IMR-90 (cell line): ENCODE measurements around the gene AOPEP. TPM values are rescaled to one million over a fixed set of nuclear protein-coding genes. Genes with fewer than 3 reads are reported as not detected.

Source experiments
- ATAC-seq: fragments of 200-7000 bp; cut with Tn5 transposase; 2 replicates; pipeline ENCODE4 v1.9.1; 2020; ENCODE audit warnings: low read depth, mild to moderate bottlenecking, moderate library complexity
- BruUV-seq: library from RNA; stranded (reverse); fragments of 400-500 nt; replicated peaks from 2 replicates; lab custom pipeline; 2021; lab: Mats Ljungman, UMichigan
- CTCF ChIA-PET: fragments of 300-600 bp; formaldehyde crosslinking; extraction: SDS; loops from one replicate; lab custom pipeline; 2021; ENCODE audit warnings: antibody characterized with exemption; lab: Yijun Ruan, JAX
- POLR2A ChIA-PET: fragments of 300-600 bp; sonication (Branson Sonifier 250); formaldehyde crosslinking; loops from one replicate; lab custom pipeline; 2022; ENCODE audit warnings: antibody characterized with exemption; ENCODE audit not compliant: unreplicated experiment; lab: Charles Lee
- DNase-seq: peaks from one replicate; pipeline ENCODE4 v3.0.0; 2013
- H2AFZ ChIP-seq: replicated peaks from 2 replicates; pipeline ENCODE3; 2013; ENCODE audit warnings: low read length, mild to moderate bottlenecking; ENCODE audit not compliant: poor library complexity
- H2AK5ac ChIP-seq: 2 replicates; pipeline ENCODE4 v1.6.1; 2013; ENCODE audit warnings: low read depth, low read length, inconsistent platforms
- H2AK9ac ChIP-seq: replicated peaks from 2 replicates; pipeline ENCODE3; 2013; ENCODE audit warnings: mild to moderate bottlenecking, low read depth, low read length, moderate library complexity; ENCODE audit not compliant: poor library complexity
- H2BK120ac ChIP-seq: 2 replicates; pipeline ENCODE4 v1.6.1; 2013; ENCODE audit warnings: low read depth, low read length, inconsistent platforms
- H2BK15ac ChIP-seq: 3 replicates; pipeline ENCODE4 v1.6.1; 2013; ENCODE audit warnings: low read depth, low read length, inconsistent platforms
- H2BK20ac ChIP-seq: 2 replicates; pipeline ENCODE4 v1.6.1; 2013; ENCODE audit warnings: low read depth, mild to moderate bottlenecking, inconsistent platforms, low read length, moderate library complexity
- H2BK5ac ChIP-seq: 2 replicates; pipeline ENCODE4 v1.6.1; 2013; ENCODE audit warnings: mild to moderate bottlenecking, low read depth, low read length, inconsistent platforms; ENCODE audit not compliant: poor library complexity, severe bottlenecking
- H3K14ac ChIP-seq: replicated peaks from 2 replicates; pipeline ENCODE4 v1.6.1; 2013; ENCODE audit warnings: low read depth, low read length, inconsistent platforms
- H3K18ac ChIP-seq: 2 replicates; pipeline ENCODE4 v1.6.1; 2013; ENCODE audit warnings: low read depth, low read length, control low read depth
- H3K23ac ChIP-seq: 2 replicates; pipeline ENCODE4 v1.6.1; 2013; ENCODE audit warnings: low read depth, low read length, inconsistent platforms
- H3K27ac ChIP-seq: 2 replicates; pipeline ENCODE4 v1.5.1; 2013; ENCODE audit warnings: mild to moderate bottlenecking, control low read depth, low read length; ENCODE audit not compliant: insufficient read depth
- H3K27me3 ChIP-seq: 2 replicates; pipeline ENCODE4 v1.6.1; 2013; ENCODE audit warnings: low read length; ENCODE audit not compliant: control insufficient read depth, insufficient read depth
- H3K36me3 ChIP-seq: 2 replicates; pipeline ENCODE4 v1.6.1; 2013; ENCODE audit warnings: low read length, mixed read lengths; ENCODE audit not compliant: control insufficient read depth, insufficient read depth
- H3K4ac ChIP-seq: 2 replicates; pipeline ENCODE4 v1.6.1; 2013; ENCODE audit warnings: low read depth, low read length, inconsistent platforms
- H3K4me1 ChIP-seq: 2 replicates; pipeline ENCODE4 v1.6.1; 2013; ENCODE audit warnings: low read length, mixed read lengths; ENCODE audit not compliant: control insufficient read depth, insufficient read depth
- H3K4me2 ChIP-seq: 2 replicates; pipeline ENCODE4 v1.6.1; 2013; ENCODE audit warnings: low read depth, mild to moderate bottlenecking, control low read depth, low read length, moderate library complexity
- H3K4me3 ChIP-seq: 2 replicates; pipeline ENCODE4 v1.5.1; 2013; ENCODE audit warnings: low read depth, mild to moderate bottlenecking, control low read depth, low read length, moderate library complexity; ENCODE audit not compliant: insufficient read depth
- H3K56ac ChIP-seq: 2 replicates; pipeline ENCODE4 v1.6.1; 2013; ENCODE audit warnings: low read length, inconsistent platforms; ENCODE audit not compliant: insufficient read depth; ENCODE audit errors: extremely low read depth
- H3K79me1 ChIP-seq, 2 experiments: 2 replicates each; pipeline ENCODE4 v1.6.1; 2013; ENCODE audit warnings: low read length in 2 of 2, inconsistent platforms in 1 of 2, low read depth in 1 of 2
- H3K9ac ChIP-seq: 2 replicates; pipeline ENCODE4 v1.6.1; 2013; ENCODE audit warnings: low read depth, low read length, control low read depth
- H3K9me1 ChIP-seq: 2 replicates; pipeline ENCODE4 v1.6.1; 2013; ENCODE audit warnings: low read length, inconsistent platforms; ENCODE audit not compliant: insufficient read depth
- H3K9me3 ChIP-seq: 2 replicates; pipeline ENCODE4 v1.6.1; 2013; ENCODE audit warnings: low read length; ENCODE audit not compliant: control insufficient read depth, insufficient read depth
- H4K20me1 ChIP-seq: 2 replicates; pipeline ENCODE4 v1.6.1; 2013; ENCODE audit warnings: low read length, inconsistent platforms; ENCODE audit not compliant: insufficient read depth
- H4K5ac ChIP-seq: 2 replicates; pipeline ENCODE4 v1.6.1; 2013; ENCODE audit warnings: mild to moderate bottlenecking, low read depth, low read length, control low read depth
- H4K8ac ChIP-seq, 2 experiments: 2 replicates each; pipeline ENCODE4 v1.6.1; 2013; ENCODE audit warnings: low read depth in 2 of 2, low read length in 2 of 2, control low read depth in 1 of 2, inconsistent platforms in 1 of 2
- H4K91ac ChIP-seq: 2 replicates; pipeline ENCODE4 v1.6.1; 2013; ENCODE audit warnings: low read depth, low read length, inconsistent platforms; ENCODE audit not compliant: insufficient read depth
- BHLHE40 ChIP-seq: fragments of 150-350 bp; IDR thresholded peaks from 2 replicates; pipeline ENCODE4 v1.6.1; 2016; ENCODE audit warnings: mild to moderate bottlenecking, low read depth, low read length
- CEBPB ChIP-seq: IDR thresholded peaks from 2 replicates; pipeline ENCODE4 v1.6.1; 2012; ENCODE audit warnings: low read depth, low read length, improper control_type of control experiment
- CHD1 ChIP-seq: IDR thresholded peaks from 2 replicates; pipeline ENCODE4 v1.6.1; 2012; ENCODE audit warnings: low read depth, low read length, improper control_type of control experiment
- CTCF ChIP-seq: conservative IDR thresholded peaks from 2 replicates; pipeline ENCODE4 v1.5.1; 2012; ENCODE audit warnings: mild to moderate bottlenecking, low read depth, low read length, improper control_type of control experiment
- FOS ChIP-seq: fragments of 150-350 bp; IDR thresholded peaks from 2 replicates; pipeline ENCODE4 v1.6.1; 2016; ENCODE audit warnings: low read depth, low read length
- MAFK ChIP-seq: IDR thresholded peaks from 2 replicates; pipeline ENCODE4 v1.6.1; 2012; ENCODE audit warnings: low read depth, low read length, improper control_type of control experiment
- MAZ ChIP-seq: IDR thresholded peaks from 2 replicates; pipeline ENCODE4 v1.6.1; 2012; ENCODE audit warnings: low read depth, mild to moderate bottlenecking, low read length, improper control_type of control experiment, moderate library complexity, borderline replicate concordance
- NFE2L2 ChIP-seq: fragments of 150-350 bp; IDR thresholded peaks from 2 replicates; pipeline ENCODE4 v1.6.1; 2016; ENCODE audit warnings: low read depth, mild to moderate bottlenecking, low read length
- POLR2A ChIP-seq: IDR thresholded peaks from 2 replicates; pipeline ENCODE4 v1.6.1; 2012; ENCODE audit warnings: mild to moderate bottlenecking, low read depth, low read length
- RAD21 ChIP-seq: IDR thresholded peaks from 2 replicates; pipeline ENCODE4 v1.6.1; 2012; ENCODE audit warnings: low read length, improper control_type of control experiment
- RCOR1 ChIP-seq: IDR thresholded peaks from 2 replicates; pipeline ENCODE4 v1.6.1; 2012; ENCODE audit warnings: mild to moderate bottlenecking, low read length, improper control_type of control experiment; ENCODE audit not compliant: insufficient replicate concordance
- RFX5 ChIP-seq: IDR thresholded peaks from 2 replicates; pipeline ENCODE4 v1.8.0; 2012; ENCODE audit warnings: low read depth, mild to moderate bottlenecking, low read length, moderate library complexity
- SMC3 ChIP-seq: fragments of 150-350 bp; IDR thresholded peaks from 2 replicates; pipeline ENCODE4 v1.6.1; 2016; ENCODE audit warnings: low read depth, mild to moderate bottlenecking, antibody characterized with exemption, low read length, moderate library complexity
- WGBS, 2 experiments: methylation state at CpG; one replicate each; pipeline versions ENCODE4 v1.1.5 to v1.1.7; 2013; ENCODE audit warnings: missing lambda C conversion rate in 2 of 2; ENCODE audit not compliant: insufficient read length in 1 of 2; ENCODE audit errors: extremely low coverage in 2 of 2; 5-methylcytosine and 5-hydroxymethylcytosine counted together
- dilution Hi-C: fragments of 300-500 bp; cut with HindIII; formaldehyde crosslinking; loops from one replicate; pipeline ENCODE4 v1.14.3; 2018; ENCODE audit warnings: low sequenced_read_pairs; ENCODE audit not compliant: unreplicated experiment
- in situ Hi-C: fragments of 300-500 bp; cut with MboI; formaldehyde crosslinking; loops from 3 replicates; pipeline ENCODE4 v1.14.3; 2019; ENCODE audit warnings: low sequenced_read_pairs, inconsistent platforms, mixed read lengths
- intact Hi-C: fragments of 100-400 bp; cut with micrococcal nuclease; formaldehyde crosslinking; loops from 2 replicates; pipeline ENCODE4 v1.10.0; 2022
- polyA plus RNA-seq, 3 experiments: library from polyadenylated mRNA; depleted of rRNA; stranded (reverse); fragments of >200 nt; gene quantifications; 2 replicates each; pipeline ENCODE4 v1.2.3, GENCODE V29; 2012; ENCODE audit warnings: low replicate concordance in 1 of 3
- total RNA-seq: library from RNA; depleted of rRNA; stranded (reverse); fragments of >200 nt; gene quantifications from 2 replicates; pipeline ENCODE4 v1.2.3, GENCODE V29; 2012
- TF ChIP-seq, protein P1 (sequence below): fragments of 150-350 bp; IDR thresholded peaks from 2 replicates; pipeline ENCODE4 v1.6.1; 2017; ENCODE audit warnings: mild to moderate bottlenecking, antibody characterized with exemption, low read length, low read depth
- TF ChIP-seq, protein P2 (sequence below): fragments of 150-350 bp; IDR thresholded peaks from 2 replicates; pipeline ENCODE4 v1.6.1; 2016; ENCODE audit warnings: low read depth, mild to moderate bottlenecking, low read length, moderate library complexity, borderline replicate concordance

AOPEP gene
- total and polyA plus RNA-seq, 2 of the 4 experiments (the other 2 are of a cell fraction) = 34.9 to 38.7 TPM

DNA sequence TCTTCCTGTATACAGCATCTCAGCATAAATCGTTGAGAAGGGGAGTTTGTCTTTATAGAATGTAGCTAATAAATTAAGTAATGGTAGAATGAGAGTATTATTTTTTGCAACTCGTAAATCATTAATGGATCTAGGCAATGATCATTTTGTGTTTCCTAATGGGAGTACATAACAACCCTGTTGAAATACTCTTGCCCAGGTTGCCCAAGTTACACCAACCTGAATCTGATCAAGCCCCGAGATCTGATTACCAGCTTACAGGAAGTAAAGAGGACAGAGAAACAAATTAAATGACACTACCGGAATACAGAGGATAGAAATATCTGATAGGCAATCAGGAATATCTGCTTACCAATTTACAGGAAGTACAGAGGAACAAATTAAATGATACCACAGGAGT lies 107.3 kb downstream of the AOPEP start:
- H4K91ac ChIP-seq = no peak overlapping the region
- BruUV-seq = no TSS peak
- no peak overlapping the region for H2BK15ac ChIP-seq
- ATAC-seq (no peak), DNase-seq (no peak)
- WGBS, 2 experiments = 80% methylated on average over 1 of the region's 4 CpGs; no CpG with 5 or more reads in 1 of the 2 experiments
- no peak overlapping the region for H4K8ac ChIP-seq
- H3K9me3 ChIP-seq = no peaks in the 10 kb centered on the region
- no peak overlapping the region for H2BK5ac ChIP-seq
- no peak overlapping the region for H3K4me2 ChIP-seq
- in situ Hi-C loops (no loop called here), intact Hi-C loops (no loop called here), dilution Hi-C loops (no loop called here)
- H2AK9ac ChIP-seq = no peak overlapping the region
- no peak overlapping the region for H3K56ac ChIP-seq
- CTCF ChIA-PET = no interaction called here
- no peaks in the 10 kb centered on the region for H3K36me3 ChIP-seq
- H3K4ac ChIP-seq = no peak overlapping the region
- H2AFZ ChIP-seq = no peak overlapping the region
- H3K27ac ChIP-seq = no peak overlapping the region
- no peak overlapping the region for H2AK5ac ChIP-seq
- H3K27me3 ChIP-seq = no peaks in the 10 kb centered on the region
- POLR2A ChIA-PET = no interaction called here
- H3K14ac ChIP-seq = no peak overlapping the region
- 0 out of 2 replicates have a peak, but pooled peaks cover 2% of the 10 kb centered on the region for H3K9me1 ChIP-seq
- H3K18ac ChIP-seq = no peak overlapping the region
- no peak overlapping the region for H3K23ac ChIP-seq
- no peak for TF ChIP-seq POLR2A
- TF ChIP-seq CTCF = no peak
- no peak for TF ChIP-seq FOS
- no peak for TF ChIP-seq SMC3
- TF ChIP-seq, protein P1, sequence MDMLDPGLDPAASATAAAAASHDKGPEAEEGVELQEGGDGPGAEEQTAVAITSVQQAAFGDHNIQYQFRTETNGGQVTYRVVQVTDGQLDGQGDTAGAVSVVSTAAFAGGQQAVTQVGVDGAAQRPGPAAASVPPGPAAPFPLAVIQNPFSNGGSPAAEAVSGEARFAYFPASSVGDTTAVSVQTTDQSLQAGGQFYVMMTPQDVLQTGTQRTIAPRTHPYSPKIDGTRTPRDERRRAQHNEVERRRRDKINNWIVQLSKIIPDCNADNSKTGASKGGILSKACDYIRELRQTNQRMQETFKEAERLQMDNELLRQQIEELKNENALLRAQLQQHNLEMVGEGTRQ = no peak
- TF ChIP-seq CEBPB = no peak
- TF ChIP-seq MAZ = no peak
- TF ChIP-seq RAD21 = no peak
- no peak for TF ChIP-seq RFX5
- no peak for TF ChIP-seq NFE2L2
- no peak for TF ChIP-seq MAFK
- no peak for TF ChIP-seq CHD1
- TF ChIP-seq, protein P2, sequence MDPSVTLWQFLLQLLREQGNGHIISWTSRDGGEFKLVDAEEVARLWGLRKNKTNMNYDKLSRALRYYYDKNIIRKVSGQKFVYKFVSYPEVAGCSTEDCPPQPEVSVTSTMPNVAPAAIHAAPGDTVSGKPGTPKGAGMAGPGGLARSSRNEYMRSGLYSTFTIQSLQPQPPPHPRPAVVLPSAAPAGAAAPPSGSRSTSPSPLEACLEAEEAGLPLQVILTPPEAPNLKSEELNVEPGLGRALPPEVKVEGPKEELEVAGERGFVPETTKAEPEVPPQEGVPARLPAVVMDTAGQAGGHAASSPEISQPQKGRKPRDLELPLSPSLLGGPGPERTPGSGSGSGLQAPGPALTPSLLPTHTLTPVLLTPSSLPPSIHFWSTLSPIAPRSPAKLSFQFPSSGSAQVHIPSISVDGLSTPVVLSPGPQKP = no peak
- no peak for TF ChIP-seq RCOR1
- TF ChIP-seq BHLHE40 = no peak
- H4K5ac ChIP-seq = no peak overlapping the region
- no peak overlapping the region for H3K4me3 ChIP-seq
- H3K9ac ChIP-seq = no peak overlapping the region
- H4K20me1 ChIP-seq = no peaks in the 10 kb centered on the region
- H3K4me1 ChIP-seq = no peaks in the 10 kb centered on the region
- no peak overlapping the region for H2BK120ac ChIP-seq
- peaks cover 0 to 4% of the 10 kb centered on the region in 2 experiments; a peak in 1 of 4 replicates for H3K79me1 ChIP-seq
- H2BK20ac ChIP-seq = no peak overlapping the region
